Measurements from ENCODE around the gene AQR. TPM values are rescaled to one million over a fixed set of nuclear protein-coding genes. Genes with fewer than 3 reads are reported as not detected.

The AQR gene
- total and polyA plus RNA-seq, 2 of the 4 experiments (the other 2 are of a cell fraction) = 17.9 to 29.6 TPM

- H2AK9ac ChIP-seq (replicated peaks; ENCODE audit: low read depth, low read length, poor library complexity) = no peak overlapping the region
- 0 out of 2 replicates have a peak, but pooled peaks cover 6% of the 10 kb centered on the region for H3K9me1 ChIP-seq (ENCODE audit: insufficient read depth, low read length)
- H3K14ac ChIP-seq (replicated peaks; ENCODE audit: low read depth, low read length) = no peak overlapping the region
- no peak overlapping the region for H3K18ac ChIP-seq (ENCODE audit: low read depth, low read length)
- no peak overlapping the region for H3K4me2 ChIP-seq (ENCODE audit: low read depth, low read length)
- no peak overlapping the region for H2BK20ac ChIP-seq (ENCODE audit: low read depth, low read length)
- no peak overlapping the region for H4K8ac ChIP-seq (ENCODE audit: low read depth in 2 of 2, low read length in 2 of 2)
- no peak overlapping the region for H2BK15ac ChIP-seq (ENCODE audit: low read depth, low read length)
- dilution Hi-C loops (cut with HindIII; ENCODE audit: low sequenced_read_pairs, unreplicated experiment) (no loop called here), intact Hi-C loops (cut with micrococcal nuclease) (no loop called here), in situ Hi-C loops (cut with MboI; ENCODE audit: low sequenced_read_pairs) (no loop called here)
- ChIA-PET CTCF (interaction anchor here (0.6 to 1.3 kb wide), 2 partner anchors 8 to 1163 kb away, joined by 3 read pairs; no protein-coding TSS in a partner anchor), POLR2A (ENCODE audit: unreplicated experiment) (no interaction called here)
- H2AK5ac ChIP-seq (ENCODE audit: low read depth, low read length) = no peak overlapping the region
- no peak for ATAC-seq (ENCODE audit: low read depth)
- H2AFZ ChIP-seq (replicated peaks; ENCODE audit: low read length, poor library complexity) = no peak overlapping the region
- BruUV-seq (replicated peaks) = no TSS peak
- no peaks in the 10 kb centered on the region for H4K20me1 ChIP-seq (ENCODE audit: insufficient read depth, low read length)
- H3K4me3 ChIP-seq (ENCODE audit: insufficient read depth, low read depth, low read length) = no peak overlapping the region
- no peak overlapping the region for H3K4ac ChIP-seq (ENCODE audit: low read depth, low read length)
- H2BK5ac ChIP-seq (ENCODE audit: low read depth, low read length, poor library complexity, severe bottlenecking) = no peak overlapping the region
- no peak overlapping the region for H2BK120ac ChIP-seq (ENCODE audit: low read depth, low read length)
- 100% methylated on average over 2 of the region's 4 CpGs; no CpG with 5 or more reads in 1 of the 2 experiments for WGBS, 2 experiments (ENCODE audit: extremely low coverage in 2 of 2, insufficient read length in 1 of 2)
- no peaks in the 10 kb centered on the region for H3K9me3 ChIP-seq (ENCODE audit: control insufficient read depth, insufficient read depth, low read length)
- no peaks in the 10 kb centered on the region for H3K79me1 ChIP-seq (ENCODE audit: low read depth in 1 of 2, low read length in 2 of 2)
- H3K56ac ChIP-seq (ENCODE audit: extremely low read depth, insufficient read depth, low read length) = no peak overlapping the region
- H3K27me3 ChIP-seq (ENCODE audit: control insufficient read depth, insufficient read depth, low read length) = no peaks in the 10 kb centered on the region
- no peak for TF ChIP-seq SMC3 (IDR thresholded peaks at IDR 0.05; ENCODE audit: low read depth, low read length)
- TF ChIP-seq BHLHE40 (IDR thresholded peaks at IDR 0.05; ENCODE audit: low read depth, low read length) = no peak
- no peak for TF ChIP-seq RAD21 (IDR thresholded peaks at IDR 0.05; ENCODE audit: low read length)
- no peak for TF ChIP-seq FOS (IDR thresholded peaks at IDR 0.05; ENCODE audit: low read depth, low read length)
- TF ChIP-seq POLR2A (IDR thresholded peaks at IDR 0.05; ENCODE audit: low read depth, low read length) = no peak
- no peak for TF ChIP-seq MAZ (IDR thresholded peaks at IDR 0.05; ENCODE audit: borderline replicate concordance, low read depth, low read length)
- no peak for TF ChIP-seq RFX5 (IDR thresholded peaks at IDR 0.05; ENCODE audit: low read depth, low read length)
- no peak overlapping the region for H3K23ac ChIP-seq (ENCODE audit: low read depth, low read length)
- H3K27ac ChIP-seq (ENCODE audit: insufficient read depth, low read length) = no peak overlapping the region
- no peak overlapping the region for H3K9ac ChIP-seq (ENCODE audit: low read depth, low read length)
- H3K4me1 ChIP-seq (ENCODE audit: control insufficient read depth, insufficient read depth, low read length) = no peaks in the 10 kb centered on the region
- H3K36me3 ChIP-seq (ENCODE audit: control insufficient read depth, insufficient read depth, low read length) = peaks cover 15% of the 10 kb centered on the region
- no peak overlapping the region for H4K91ac ChIP-seq (ENCODE audit: insufficient read depth, low read depth, low read length)
- DNase-seq = no peak
- H4K5ac ChIP-seq (ENCODE audit: low read depth, low read length) = no peak overlapping the region
These were observed 108.3 kb downstream of the AQR start for GRCh38 chr15:34861214-34861613.

All from IMR-90 (cell line).